Measurements from ENCODE around the gene CPNE5.

DNA sequence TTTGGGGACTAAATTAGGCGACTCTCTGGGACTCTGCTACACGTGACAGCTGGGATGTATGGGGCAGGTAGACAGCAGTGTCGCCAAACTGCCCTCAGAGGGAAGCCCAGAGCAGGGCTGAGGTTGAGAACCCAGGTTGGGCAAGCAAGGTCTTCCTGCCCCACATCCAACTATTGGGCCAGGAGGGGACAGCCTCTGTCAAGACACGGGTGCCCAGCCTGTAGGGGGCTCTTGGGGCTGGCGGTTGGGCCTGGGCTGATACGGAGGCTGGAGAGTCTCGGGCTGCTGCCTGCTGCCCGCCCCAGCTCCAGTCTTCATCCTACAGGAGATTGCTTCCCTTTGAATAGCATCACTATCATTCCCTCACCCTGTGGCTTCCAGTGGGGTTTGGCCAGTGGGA is 33.3 kb downstream of the CPNE5 start:
- TF ChIP-seq, protein P1, sequence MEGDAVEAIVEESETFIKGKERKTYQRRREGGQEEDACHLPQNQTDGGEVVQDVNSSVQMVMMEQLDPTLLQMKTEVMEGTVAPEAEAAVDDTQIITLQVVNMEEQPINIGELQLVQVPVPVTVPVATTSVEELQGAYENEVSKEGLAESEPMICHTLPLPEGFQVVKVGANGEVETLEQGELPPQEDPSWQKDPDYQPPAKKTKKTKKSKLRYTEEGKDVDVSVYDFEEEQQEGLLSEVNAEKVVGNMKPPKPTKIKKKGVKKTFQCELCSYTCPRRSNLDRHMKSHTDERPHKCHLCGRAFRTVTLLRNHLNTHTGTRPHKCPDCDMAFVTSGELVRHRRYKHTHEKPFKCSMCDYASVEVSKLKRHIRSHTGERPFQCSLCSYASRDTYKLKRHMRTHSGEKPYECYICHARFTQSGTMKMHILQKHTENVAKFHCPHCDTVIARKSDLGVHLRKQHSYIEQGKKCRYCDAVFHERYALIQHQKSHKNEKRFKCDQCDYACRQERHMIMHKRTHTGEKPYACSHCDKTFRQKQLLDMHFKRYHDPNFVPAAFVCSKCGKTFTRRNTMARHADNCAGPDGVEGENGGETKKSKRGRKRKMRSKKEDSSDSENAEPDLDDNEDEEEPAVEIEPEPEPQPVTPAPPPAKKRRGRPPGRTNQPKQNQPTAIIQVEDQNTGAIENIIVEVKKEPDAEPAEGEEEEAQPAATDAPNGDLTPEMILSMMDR (IDR thresholded peaks at IDR 0.05): peak; percentile 25
- no peak for TF ChIP-seq EZH2 (IDR thresholded peaks at IDR 0.05)
